WERI-Rb-1 (cell line): ENCODE data around the gene INTS3.
"Not testable (repeated sequence)": the region's sequence is repeated elsewhere in the genome, so short reads cannot be mapped to it uniquely, and the experiment has no call there.

Experiments
- DNase-seq: peaks from one replicate; pipeline ENCODE4 v3.0.0-alpha.2; 2020
- H3K27ac ChIP-seq: fragments of 250-450 bp; sonication (Bioruptor Pico); 2 replicates; pipeline ENCODE4 v1.5.1; 2020; ENCODE audit warnings: mild to moderate bottlenecking, moderate library complexity
- H3K27me3 ChIP-seq: fragments of 250-450 bp; sonication (Bioruptor Pico); 2 replicates; pipeline ENCODE4 v1.5.1; 2021; ENCODE audit warnings: mild to moderate bottlenecking, low read depth, moderate library complexity; ENCODE audit not compliant: insufficient read depth, severe bottlenecking
- H3K36me3 ChIP-seq: fragments of 250-450 bp; sonication (Bioruptor Pico); 2 replicates; pipeline ENCODE4 v1.5.1; 2020; ENCODE audit warnings: mild to moderate bottlenecking, moderate library complexity
- H3K4me3 ChIP-seq: 2 replicates; pipeline ENCODE4 v1.5.1; 2011; ENCODE audit warnings: low read depth, mild to moderate bottlenecking, control low read depth, low read length
- H3K9me3 ChIP-seq: fragments of 250-450 bp; sonication (Bioruptor Pico); 2 replicates; pipeline ENCODE4 v1.5.1; 2021; ENCODE audit warnings: mild to moderate bottlenecking, moderate library complexity; ENCODE audit not compliant: severe bottlenecking
- TF ChIP-seq, protein P1 (sequence below): IDR thresholded peaks from 2 replicates; pipeline ENCODE4 v1.5.1; 2011; ENCODE audit warnings: low read depth, mild to moderate bottlenecking, control low read depth, inconsistent platforms, low read length

The INTS3 gene

DNA sequence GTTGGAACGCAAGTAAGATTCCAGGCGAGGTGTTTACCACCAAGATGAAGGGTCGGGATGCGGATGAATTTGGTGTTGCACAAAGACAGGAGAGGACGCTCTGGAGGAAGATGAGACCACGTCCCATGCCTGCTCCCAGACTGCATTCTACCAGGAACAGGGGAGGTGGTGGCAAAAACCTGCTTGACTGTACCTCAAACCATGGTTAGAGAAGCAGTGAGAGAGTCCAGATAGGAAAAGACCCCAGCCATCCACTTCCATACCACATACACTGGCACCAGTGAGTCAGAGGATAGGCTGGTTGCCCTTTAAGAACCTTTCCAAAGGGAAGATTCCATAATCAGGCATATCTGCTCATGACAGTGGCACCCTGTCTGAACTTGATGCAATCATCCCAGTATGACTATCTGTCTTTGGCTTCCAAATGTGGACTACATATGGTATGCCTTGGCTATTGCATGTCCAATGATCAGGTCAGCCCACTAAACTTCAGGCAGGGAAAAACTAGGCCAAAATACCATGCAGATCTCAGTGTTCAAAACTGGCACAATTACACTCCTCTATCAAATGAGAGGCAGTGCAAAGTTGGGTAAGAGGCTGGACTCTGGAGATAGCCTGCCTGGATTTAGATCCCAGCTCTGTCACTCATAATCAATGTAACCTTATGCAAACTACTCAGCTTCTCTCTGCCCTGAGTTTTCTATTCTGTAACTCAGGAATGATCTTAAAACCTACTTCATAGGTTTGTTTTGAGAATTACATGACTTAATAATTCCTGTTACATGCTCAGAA lies 28.7 kb upstream of the INTS3 start:
- Histone ChIP-seq H3K9me3 (peaks cover 3% of the 10 kb centered on the region), H3K27ac (no peak overlapping the region), H3K27me3 (no peaks in the 10 kb centered on the region), H3K36me3 (no peaks in the 10 kb centered on the region), H3K4me3 (no peak overlapping the region)
- no peak for DNase-seq
- TF ChIP-seq, protein P1, sequence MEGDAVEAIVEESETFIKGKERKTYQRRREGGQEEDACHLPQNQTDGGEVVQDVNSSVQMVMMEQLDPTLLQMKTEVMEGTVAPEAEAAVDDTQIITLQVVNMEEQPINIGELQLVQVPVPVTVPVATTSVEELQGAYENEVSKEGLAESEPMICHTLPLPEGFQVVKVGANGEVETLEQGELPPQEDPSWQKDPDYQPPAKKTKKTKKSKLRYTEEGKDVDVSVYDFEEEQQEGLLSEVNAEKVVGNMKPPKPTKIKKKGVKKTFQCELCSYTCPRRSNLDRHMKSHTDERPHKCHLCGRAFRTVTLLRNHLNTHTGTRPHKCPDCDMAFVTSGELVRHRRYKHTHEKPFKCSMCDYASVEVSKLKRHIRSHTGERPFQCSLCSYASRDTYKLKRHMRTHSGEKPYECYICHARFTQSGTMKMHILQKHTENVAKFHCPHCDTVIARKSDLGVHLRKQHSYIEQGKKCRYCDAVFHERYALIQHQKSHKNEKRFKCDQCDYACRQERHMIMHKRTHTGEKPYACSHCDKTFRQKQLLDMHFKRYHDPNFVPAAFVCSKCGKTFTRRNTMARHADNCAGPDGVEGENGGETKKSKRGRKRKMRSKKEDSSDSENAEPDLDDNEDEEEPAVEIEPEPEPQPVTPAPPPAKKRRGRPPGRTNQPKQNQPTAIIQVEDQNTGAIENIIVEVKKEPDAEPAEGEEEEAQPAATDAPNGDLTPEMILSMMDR: no peak

DNA sequence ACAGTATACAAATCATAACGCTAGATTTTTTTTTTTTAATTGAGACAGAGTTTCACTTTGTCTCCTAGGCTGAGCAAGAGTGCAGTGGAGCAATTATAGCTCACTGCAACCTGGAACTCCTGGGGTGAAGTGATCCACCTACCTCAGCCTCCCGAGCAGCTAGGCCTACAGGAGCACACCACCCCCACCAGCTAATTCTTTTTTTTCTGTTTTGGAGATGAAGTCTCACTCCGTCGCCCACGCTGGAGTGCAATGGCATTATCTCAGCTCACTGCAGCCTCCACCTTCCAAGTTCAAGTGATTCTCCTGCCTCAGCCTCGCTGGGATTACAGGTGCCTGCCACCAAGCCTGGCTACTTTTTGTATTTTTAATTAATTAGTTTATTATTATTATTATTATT lies 28.1 kb upstream of the INTS3 start:
- H3K36me3 ChIP-seq: no peaks in the 10 kb centered on the region
- DNase-seq: no peak
- TF ChIP-seq, protein P1: no peak
- H3K27ac ChIP-seq: no peak overlapping the region
- H3K4me3 ChIP-seq: no peak overlapping the region
- H3K9me3 ChIP-seq: peaks cover 3% of the 10 kb centered on the region
- no peaks in the 10 kb centered on the region for H3K27me3 ChIP-seq

DNA sequence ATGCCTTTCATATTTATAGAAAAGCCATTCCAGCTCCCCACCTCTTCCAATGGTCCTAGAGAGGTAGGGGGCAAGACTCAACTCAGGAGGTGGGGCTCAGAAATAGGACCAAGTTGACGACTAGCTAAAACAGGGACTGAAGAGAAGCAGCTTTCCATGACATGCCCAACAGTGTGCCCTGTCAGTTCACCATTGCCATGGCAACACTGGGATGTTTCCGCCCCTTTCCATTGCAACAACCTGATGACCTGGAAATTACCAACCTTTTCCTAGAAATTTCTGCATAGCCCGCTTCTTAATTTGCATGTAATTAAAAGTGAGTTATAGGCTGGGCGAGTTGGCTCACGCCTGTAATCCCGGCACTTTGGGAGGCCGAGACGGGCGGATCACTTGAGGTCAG lies 22.4 kb upstream of the INTS3 start:
- Histone ChIP-seq H3K36me3 (no peaks in the 10 kb centered on the region), H3K27me3 (no peaks in the 10 kb centered on the region), H3K9me3 (no peaks in the 10 kb centered on the region), H3K27ac (no peak overlapping the region), H3K4me3 (no peak overlapping the region)
- TF ChIP-seq, protein P1: no peak
- no peak for DNase-seq

DNA sequence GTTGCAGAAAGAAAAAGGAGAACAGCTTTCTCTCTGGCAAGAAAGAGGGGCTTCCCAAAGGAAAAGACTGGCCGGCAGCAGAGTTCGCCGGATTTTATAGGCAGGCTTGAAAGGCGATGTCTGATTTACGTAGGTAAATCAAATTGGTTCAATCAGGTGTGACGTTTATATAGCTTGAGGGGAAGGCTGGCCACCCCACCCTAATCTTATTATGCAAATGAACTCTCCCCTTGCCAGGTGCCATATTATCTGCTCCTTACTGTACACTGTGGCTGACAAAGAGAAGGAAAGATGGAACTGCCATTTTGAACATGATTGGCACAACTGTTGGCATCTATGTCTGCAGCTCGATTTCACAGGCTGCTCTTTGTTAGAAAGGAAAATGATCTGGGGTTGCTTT lies 16.8 kb upstream of the INTS3 start:
- no peak overlapping the region for H3K27ac ChIP-seq
- H3K27me3 ChIP-seq: no peaks in the 10 kb centered on the region
- H3K9me3 ChIP-seq: no peaks in the 10 kb centered on the region
- DNase-seq: no peak
- H3K36me3 ChIP-seq: no peaks in the 10 kb centered on the region
- no peak overlapping the region for H3K4me3 ChIP-seq
- TF ChIP-seq, protein P1: no peak

GRCh38 chr1:153716211-153716610 lies 11.6 kb upstream of the INTS3 start:
- H3K36me3 ChIP-seq, DNase-seq: not testable (repeated sequence)

GRCh38 chr1:153717330-153717729 lies 10.5 kb upstream of the INTS3 start:
- Histone ChIP-seq H3K4me3 (no peak overlapping the region), H3K27me3 (no peaks in the 10 kb centered on the region), H3K9me3 (no peaks in the 10 kb centered on the region), H3K27ac (no peak overlapping the region), H3K36me3 (no peaks in the 10 kb centered on the region)
- DNase-seq: no peak
- TF ChIP-seq, protein P1: no peak

More at GRCh38 chr1:153716211-153716610, 11.6 kb upstream of the INTS3 start:
- not testable (repeated sequence) for H3K4me3 ChIP-seq, H3K9me3 ChIP-seq, H3K27ac ChIP-seq, H3K27me3 ChIP-seq
